Epidermal melanocyte (primary cell): Measurements from ENCODE around the gene HIPK2.
"Not testable (repeated sequence)": the region's sequence is repeated elsewhere in the genome, so short reads cannot be mapped to it uniquely, and the experiment has no call there.

Experiments
- DNase-seq: peaks from one replicate; pipeline ENCODE4 v3.0.0; 2011; ENCODE audit warnings: low spot score; ENCODE audit not compliant: insufficient read length

Gene HIPK2

GRCh38 chr7:139675127-139676125 is 102.4 kb downstream of the HIPK2 start:
- no peak for DNase-seq

GRCh38 chr7:139674752-139675126 is 103.1 kb downstream of the HIPK2 start:
- DNase-seq: no peak

GRCh38 chr7:139674341-139674740 is 103.5 kb downstream of the HIPK2 start:
- no peak for DNase-seq

GRCh38 chr7:139673762-139674161 is 104.0 kb downstream of the HIPK2 start:
- DNase-seq: no peak

GRCh38 chr7:139673230-139673629 is 104.6 kb downstream of the HIPK2 start:
- no peak for DNase-seq

- no peak for DNase-seq
Measured at GRCh38 chr7:139671967-139672366, 105.8 kb downstream of the HIPK2 start.

- not testable (repeated sequence) for DNase-seq
Measured at GRCh38 chr7:139670662-139671061, 107.1 kb downstream of the HIPK2 start.

GRCh38 chr7:139669106-139670061 is 108.4 kb downstream of the HIPK2 start:
- no peak for DNase-seq

GRCh38 chr7:139667377-139667776 is 110.4 kb downstream of the HIPK2 start:
- no peak for DNase-seq

- no peak for DNase-seq
Measured at GRCh38 chr7:139666501-139666900, 111.3 kb downstream of the HIPK2 start.

- DNase-seq: no peak
Measured at GRCh38 chr7:139664434-139664833, 113.4 kb downstream of the HIPK2 start.

GRCh38 chr7:139663608-139664177 is 114.1 kb downstream of the HIPK2 start:
- DNase-seq: no peak

- no peak for DNase-seq
Measured at GRCh38 chr7:139661903-139662302, 115.9 kb downstream of the HIPK2 start.

GRCh38 chr7:139661043-139661440 is 116.8 kb downstream of the HIPK2 start:
- no peak for DNase-seq

GRCh38 chr7:139660317-139661042 is 117.3 kb downstream of the HIPK2 start:
- DNase-seq: no peak

- no peak for DNase-seq
Measured at GRCh38 chr7:139659922-139660316, 117.9 kb downstream of the HIPK2 start.

- no peak for DNase-seq
Measured at GRCh38 chr7:139658908-139659675, 118.7 kb downstream of the HIPK2 start.

GRCh38 chr7:139658296-139658695 is 119.5 kb downstream of the HIPK2 start:
- no peak for DNase-seq

GRCh38 chr7:139657725-139658124 is 120.1 kb downstream of the HIPK2 start:
- DNase-seq: no peak

GRCh38 chr7:139656387-139656786 is 121.4 kb downstream of the HIPK2 start:
- DNase-seq: no peak
